Measurements from ENCODE around the gene RFX4.
"Not testable (repeated sequence)": the region's sequence is repeated elsewhere in the genome, so short reads cannot be mapped to it uniquely, and the experiment has no call there.

The RFX4 gene

GRCh38 chr12:106692896-106693820 lies 110.4 kb downstream of the RFX4 start:
- no peak for DNase-seq

- DNase-seq = no peak
These were observed 113.3 kb downstream of the RFX4 start for GRCh38 chr12:106696071-106696470.

DNA sequence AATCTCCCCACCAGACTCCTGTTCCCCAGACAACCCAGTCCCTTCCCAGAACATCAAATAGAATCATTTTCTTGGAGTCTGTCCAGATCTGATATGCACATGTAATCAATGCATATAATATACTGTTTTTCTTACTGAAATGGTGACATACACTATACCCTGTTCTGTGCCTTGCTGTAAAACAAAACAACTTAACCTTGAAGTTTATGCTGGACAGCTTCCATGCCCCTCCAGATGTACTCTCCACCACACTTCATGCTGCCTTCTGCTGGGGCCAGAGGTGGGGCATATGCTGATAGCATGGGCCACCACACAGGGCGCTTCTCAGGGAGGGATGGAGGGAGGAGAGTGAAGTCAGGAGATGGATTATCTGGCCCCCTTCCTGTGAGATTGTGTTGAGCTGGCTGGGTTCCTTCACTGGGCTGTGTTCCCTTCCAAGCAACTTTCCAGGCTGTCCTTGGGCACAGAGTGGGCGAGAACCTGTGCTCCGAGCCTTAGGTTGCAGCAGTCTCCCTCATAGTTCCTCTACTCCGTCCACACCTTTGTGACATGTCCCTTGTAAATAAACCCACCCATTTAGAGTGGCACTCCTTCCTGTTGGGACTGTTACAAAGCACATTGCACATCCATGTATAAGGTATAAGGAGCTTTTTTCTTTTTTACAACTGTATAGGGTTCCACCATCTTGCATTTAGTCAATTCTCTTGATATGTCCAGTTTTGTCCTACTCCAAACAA lies 114.0 kb downstream of the RFX4 start:
- no peak for DNase-seq

DNA sequence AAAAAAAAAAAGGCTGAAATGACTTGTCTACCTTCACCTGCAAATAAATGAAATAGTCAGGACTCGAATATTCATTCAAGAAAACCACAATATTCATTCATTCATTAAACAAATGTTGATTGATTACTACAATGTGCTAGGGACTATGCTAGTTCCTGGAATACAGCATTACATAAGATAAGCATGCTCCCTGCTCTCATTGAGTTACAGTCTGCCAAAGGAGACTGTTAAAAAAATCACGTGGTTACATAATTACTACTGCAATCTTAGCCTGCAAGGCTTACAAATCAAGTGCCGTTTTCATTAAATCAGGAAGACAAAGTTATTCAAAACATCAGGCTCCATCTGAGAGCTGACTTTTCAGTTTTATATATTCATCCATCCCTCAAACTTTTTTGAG lies 121.3 kb downstream of the RFX4 start:
- no peak for DNase-seq

DNA sequence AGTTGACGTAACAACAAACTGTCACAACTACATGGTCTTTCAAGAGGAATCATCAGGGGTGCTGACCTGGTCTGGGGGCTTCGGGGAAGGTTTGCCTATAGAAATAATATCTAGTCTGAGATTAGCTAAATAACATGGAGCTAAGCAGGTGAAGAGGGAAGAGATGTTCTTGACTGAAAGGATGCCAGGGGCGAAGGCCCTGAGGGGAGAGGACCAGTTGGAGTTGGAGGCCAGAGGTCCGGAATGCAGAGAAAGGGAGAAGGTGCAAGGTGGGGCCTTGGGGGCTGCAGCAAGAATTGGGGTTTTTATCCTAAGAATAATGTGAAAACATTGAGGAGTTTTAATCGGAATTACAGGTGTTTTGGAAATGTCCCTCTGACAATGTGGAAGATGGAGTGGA lies 123.2 kb downstream of the RFX4 start:
- no peak for DNase-seq

GRCh38 chr12:106709068-106709511 lies 126.3 kb downstream of the RFX4 start:
- no peak for DNase-seq

DNA sequence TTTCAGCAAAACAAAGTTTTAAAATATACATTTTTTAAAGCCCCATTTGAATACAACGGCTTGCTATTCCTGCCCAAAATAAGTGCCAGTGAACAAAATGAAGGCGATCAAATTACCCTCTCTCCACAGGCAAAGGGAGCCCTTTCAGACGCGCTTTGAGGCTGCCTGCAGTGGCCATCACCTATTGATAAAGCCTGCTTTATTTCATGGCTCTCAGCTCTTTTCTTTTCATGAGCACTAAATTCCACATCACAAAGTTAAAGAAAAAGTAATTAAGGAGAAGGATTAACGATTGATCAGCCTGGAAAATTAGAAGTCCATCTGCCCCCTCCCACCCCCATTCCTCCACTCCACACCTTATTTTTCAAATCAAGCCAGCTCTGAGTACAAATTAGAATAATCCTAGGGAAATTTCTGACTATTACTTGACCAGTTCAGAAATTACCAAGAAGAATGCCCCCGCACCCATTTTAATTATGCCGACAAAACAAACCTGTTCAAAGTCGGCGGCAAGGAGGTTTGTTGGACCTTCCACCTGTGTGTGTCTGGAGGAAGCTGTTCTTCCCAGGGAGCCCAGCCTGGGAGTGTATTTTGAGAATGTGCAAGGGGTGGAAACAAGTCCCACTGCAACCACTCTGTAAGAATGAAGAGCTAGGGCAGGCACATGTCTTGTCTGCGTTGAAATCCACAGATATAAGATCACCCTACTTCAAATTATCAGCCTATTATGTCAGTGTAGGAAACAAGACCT lies 127.5 kb downstream of the RFX4 start:
- DNase-seq = no peak

GRCh38 chr12:106711316-106711715 lies 128.5 kb downstream of the RFX4 start:
- DNase-seq = no peak

DNA sequence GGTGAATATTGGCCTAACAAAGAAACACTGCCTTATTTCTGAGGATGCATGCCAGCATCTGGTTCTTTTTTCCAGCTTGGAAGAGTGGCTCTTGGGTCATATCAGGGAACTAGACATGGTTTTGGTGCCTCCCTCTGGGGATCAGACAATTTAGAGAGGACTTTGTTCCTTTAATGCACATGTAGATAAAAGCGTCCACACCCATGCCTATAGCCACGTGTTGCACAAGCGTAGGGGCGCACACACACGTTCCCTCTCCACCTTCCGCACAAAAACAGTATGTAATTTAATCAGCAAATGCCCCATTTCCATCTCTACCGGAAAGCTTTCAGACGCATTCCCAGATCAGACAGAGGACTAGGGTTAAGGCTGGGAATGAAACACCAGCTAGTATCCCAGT lies 130.0 kb downstream of the RFX4 start:
- DNase-seq = no peak

DNA sequence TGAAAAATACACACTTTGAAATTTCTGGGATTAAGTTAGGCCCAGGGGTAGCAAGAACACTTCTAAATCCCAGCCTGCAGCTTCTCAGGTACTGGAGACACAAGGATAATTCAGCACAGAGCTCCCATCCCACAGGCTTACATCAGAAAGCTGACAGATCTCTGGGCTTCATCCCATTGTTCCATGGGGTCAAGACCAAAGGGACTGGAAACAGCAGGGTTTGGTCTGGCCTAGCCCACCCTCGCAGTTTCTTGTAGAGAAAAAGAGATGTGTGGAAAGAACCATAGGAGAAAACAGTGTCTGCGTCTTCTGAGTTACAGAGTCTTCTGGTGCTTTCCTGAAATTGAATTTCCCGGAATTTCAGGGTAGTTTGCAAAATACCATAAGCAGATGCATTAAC lies 132.1 kb downstream of the RFX4 start:
- no peak for DNase-seq

GRCh38 chr12:106715582-106715981 lies 132.8 kb downstream of the RFX4 start:
- no peak for DNase-seq

DNA sequence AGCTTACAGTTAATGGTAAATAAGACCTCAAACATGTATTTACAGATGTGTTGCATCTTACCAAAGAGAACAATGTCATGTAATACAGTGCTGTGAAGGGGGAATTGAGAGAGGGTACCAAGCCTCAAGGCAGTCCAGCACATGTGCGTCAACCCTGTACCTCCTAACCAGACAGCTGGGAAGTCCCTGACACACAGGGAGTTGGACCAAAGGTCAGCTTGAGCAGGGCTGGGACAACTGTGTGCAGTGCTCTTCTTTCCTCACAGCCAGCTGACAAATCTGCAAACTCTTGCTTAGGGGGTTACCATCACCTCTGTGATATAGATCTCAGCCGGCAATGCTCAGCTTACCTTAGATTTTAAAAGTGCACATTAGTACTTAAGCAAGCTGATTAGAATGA lies 134.9 kb downstream of the RFX4 start:
- DNase-seq = no peak

DNA sequence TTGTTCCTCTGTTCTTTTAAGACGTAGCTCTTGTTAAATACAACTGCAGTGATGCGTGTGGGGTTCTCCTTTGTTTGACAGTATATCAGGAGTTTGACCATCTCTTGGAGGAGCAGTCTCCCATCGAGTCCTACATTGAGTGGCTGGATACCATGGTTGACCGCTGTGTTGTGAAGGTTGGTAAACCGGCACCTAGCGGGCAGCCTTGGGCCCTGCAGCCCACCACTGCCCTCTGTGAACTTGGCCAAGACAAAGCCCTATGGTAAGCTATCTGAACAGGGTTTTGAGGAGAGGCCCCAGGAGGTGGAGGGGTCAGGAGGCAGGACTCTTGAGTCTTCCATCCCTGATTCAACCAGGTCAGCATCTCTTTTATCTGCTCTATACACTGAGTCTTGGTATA lies 137.1 kb downstream of the RFX4 start:
- no peak for DNase-seq

DNA sequence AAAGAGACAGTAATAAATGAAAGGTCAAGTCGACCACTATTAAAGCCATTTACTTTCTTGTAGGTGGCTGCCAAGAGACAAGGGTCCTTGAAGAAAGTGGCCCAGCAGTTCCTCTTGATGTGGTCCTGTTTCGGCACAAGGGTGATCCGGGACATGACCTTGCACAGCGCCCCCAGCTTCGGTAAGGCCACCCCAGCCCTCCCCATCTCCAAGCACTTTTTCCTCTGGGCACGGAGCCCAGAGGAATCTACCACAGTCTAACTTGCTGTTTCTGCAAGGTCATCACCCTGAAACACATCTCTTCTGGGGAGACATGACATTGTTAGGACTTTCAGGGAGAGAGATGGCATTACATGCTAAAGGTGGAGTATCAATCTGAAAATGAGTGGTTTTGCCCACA lies 137.9 kb downstream of the RFX4 start:
- no peak for DNase-seq

- DNase-seq = no peak
These were observed 139.1 kb downstream of the RFX4 start for GRCh38 chr12:106721915-106722314.

GRCh38 chr12:106722837-106723236 lies 140.0 kb downstream of the RFX4 start:
- DNase-seq = no peak

GRCh38 chr12:106723416-106723815 lies 140.6 kb downstream of the RFX4 start:
- DNase-seq = no peak

DNA sequence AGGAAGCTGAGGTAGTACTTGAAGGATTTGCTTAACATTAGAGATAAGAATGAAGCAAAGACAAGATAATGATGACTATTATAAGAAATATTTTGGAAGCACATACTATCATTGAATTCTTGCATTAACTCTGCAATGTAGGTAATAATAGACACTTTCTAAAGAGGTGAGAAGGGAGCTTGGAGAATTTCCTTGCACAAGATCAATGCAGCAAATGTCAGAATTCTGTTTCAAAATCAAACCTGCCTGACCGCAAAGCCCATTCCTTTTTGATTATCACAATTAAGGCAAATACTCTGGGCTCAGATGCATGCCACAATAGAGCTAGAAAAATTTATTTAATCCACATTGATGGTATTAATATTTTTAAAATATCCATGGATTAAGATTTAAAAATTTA lies 141.3 kb downstream of the RFX4 start:
- DNase-seq = no peak

DNA sequence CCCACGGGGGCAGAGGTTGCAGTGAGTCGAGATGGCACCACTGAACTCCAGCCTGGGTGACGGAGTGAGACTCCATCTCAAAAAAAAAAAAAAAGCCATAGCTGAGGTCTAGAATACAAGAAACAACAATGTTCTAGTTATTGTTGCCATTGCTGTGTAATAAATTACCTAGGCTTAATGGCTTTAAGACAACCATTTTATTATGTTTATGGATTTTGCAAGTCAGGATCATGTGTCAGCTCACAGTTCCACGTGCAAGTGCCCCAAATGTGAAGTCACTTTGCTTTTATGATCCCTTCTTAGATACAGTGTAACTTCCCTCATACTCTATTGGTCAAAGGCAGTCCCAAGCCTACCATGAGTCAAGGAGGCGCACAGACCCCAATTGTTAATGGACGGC lies 142.1 kb downstream of the RFX4 start:
- no peak for DNase-seq

GRCh38 chr12:106726603-106727202 lies 143.9 kb downstream of the RFX4 start:
- not testable (repeated sequence) for DNase-seq

DNA sequence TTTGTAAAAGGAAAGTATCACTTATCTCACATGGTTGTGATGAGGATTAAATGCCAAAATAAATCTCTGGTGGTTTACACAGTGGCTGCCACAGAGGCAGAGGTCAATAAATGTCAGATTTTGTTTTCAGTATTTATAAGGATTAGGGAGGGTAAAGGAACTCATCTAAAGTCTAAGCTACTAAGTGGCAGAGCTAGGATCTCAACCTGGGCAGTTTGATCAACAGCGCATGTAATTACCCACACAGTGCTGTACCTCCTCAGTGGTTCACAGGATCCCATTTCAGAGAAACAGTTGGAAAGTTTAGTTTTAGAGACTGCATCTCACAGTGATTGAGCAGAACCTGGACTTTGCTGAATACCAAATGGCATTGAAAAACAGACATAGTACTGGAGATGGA lies 146.8 kb downstream of the RFX4 start:
- no peak for DNase-seq

DNA sequence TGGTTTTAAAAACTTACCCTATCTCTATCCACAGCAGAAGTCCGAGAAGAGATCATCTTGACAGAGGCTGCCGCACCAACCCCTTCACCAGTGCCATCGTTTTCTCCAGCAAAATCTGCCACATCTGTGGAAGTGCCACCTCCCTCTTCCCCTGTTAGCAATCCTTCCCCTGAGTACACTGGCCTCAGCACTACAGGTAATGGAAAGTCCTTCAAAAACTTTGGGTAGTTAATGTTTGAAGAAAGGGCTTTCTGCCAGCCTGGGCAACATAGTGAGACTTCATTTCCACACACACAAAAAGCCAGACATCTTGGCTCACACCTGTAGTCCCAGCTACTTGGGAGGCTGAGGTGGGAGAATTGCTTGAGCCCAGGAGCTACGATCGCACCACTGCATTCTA lies 150.1 kb downstream of the RFX4 start:
- DNase-seq = no peak

DNA sequence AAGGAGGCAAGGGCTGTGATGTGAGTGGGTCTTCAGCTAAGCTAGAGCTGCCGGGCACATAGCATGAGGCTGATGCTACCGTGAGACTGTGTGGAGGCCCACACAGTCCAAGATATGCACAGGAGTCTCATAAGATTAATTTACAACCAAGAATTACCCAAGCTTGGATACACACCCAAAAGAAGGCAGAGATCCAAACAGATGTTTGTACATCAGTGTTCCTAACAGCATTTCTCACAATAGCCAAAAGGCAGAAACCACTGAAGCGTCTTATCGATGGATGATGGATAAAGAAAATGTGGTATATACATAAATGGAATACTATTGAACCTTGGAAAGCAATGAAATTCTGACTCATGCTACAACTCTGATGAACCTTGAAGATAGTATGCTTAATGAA lies 150.9 kb downstream of the RFX4 start:
- DNase-seq = no peak

All from KG1 (cell line).